Neutrophil (primary cell): Measurements from ENCODE around the gene CCDC7.
"Not testable (repeated sequence)": the region's sequence is repeated elsewhere in the genome, so short reads cannot be mapped to it uniquely, and the experiment has no call there.

ENCODE experiments used
- H3K27ac ChIP-seq: fragments of 200-600 bp; sonication (generic); 2 replicates; pipeline ENCODE4 v1.5.1; 2016; ENCODE audit warnings: mild to moderate bottlenecking, moderate library complexity
- H3K27me3 ChIP-seq: fragments of 200-600 bp; sonication (generic); 2 replicates; pipeline ENCODE4 v1.6.0; 2016; ENCODE audit warnings: mild to moderate bottlenecking
- H3K36me3 ChIP-seq: fragments of 200-600 bp; sonication (generic); 2 replicates; pipeline ENCODE4 v1.5.1; 2017
- H3K4me1 ChIP-seq, 2 experiments: fragments of 200-600 bp in 1 of 2; sonication (generic) in 1 of 2; 1 replicate in 1 of 2; 2 replicates in 1 of 2; pipeline versions ENCODE4 v1.5.1 to v1.6.1; 2013 to 2016; ENCODE audit warnings: low read depth in 1 of 2, low read length in 1 of 2, mild to moderate bottlenecking in 1 of 2, moderate library complexity in 1 of 2; ENCODE audit not compliant: control insufficient read depth in 1 of 2, insufficient read depth in 1 of 2
- H3K4me3 ChIP-seq, 2 experiments: fragments of 200-600 bp in 1 of 2; sonication (generic) in 1 of 2; 1 replicate in 1 of 2; 2 replicates in 1 of 2; pipeline ENCODE4 v1.5.1; 2013 to 2016; ENCODE audit warnings: low read depth in 1 of 2, low read length in 1 of 2, mild to moderate bottlenecking in 1 of 2, moderate library complexity in 1 of 2
- H3K9me3 ChIP-seq: fragments of 200-600 bp; sonication (generic); 2 replicates; pipeline ENCODE4 v1.5.1; 2016
- CTCF ChIP-seq: fragments of 200-600 bp; sonication (generic); IDR thresholded peaks from 2 replicates; pipeline ENCODE4 v1.5.1; 2016; ENCODE audit warnings: antibody characterized with exemption

CCDC7 gene

DNA sequence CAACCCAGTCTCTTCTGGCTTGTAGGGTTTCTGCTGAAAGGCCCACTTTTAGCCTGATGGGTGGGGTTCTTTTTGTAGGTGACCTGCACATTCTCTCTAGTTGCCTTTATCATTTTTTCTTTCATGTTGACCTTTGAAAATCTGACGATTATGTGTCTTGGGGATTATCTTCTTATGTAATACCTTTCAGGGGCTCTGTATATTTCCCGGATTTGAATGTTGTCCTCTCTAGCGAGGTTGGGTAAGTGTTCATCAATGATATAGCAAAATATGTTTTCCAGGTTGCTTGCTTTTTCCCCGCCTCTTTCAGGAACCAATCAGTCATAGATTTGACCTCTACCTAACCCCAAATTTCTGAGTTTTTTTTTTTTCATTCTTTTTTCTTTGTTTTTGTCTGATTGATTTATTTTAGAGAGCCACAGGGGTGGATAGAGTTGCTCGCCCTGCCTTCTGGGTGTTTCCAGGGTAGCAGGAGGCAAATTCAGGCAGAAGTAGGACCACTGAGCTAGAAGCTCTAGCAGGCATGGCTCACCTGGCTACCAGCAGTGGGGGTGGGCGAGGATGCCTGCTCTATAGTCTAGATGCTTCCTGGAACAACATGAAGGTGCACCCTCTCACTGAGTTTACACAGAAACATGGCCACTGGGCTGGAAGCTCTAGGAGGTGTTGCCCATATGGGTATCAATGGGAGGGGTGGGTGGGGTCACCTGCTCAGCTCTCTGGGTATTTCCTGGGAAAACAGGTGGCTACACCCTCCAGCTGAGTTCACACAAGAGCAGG is 94.9 kb downstream of the CCDC7 start:
- no peaks in the 10 kb centered on the region for H3K4me1 ChIP-seq
- H3K36me3 ChIP-seq: no peaks in the 10 kb centered on the region
- no peaks in the 10 kb centered on the region for H3K27me3 ChIP-seq
- H3K27ac ChIP-seq: no peak overlapping the region
- no peak overlapping the region for H3K4me3 ChIP-seq
- no peak for TF ChIP-seq CTCF
- H3K9me3 ChIP-seq: no peaks in the 10 kb centered on the region

DNA sequence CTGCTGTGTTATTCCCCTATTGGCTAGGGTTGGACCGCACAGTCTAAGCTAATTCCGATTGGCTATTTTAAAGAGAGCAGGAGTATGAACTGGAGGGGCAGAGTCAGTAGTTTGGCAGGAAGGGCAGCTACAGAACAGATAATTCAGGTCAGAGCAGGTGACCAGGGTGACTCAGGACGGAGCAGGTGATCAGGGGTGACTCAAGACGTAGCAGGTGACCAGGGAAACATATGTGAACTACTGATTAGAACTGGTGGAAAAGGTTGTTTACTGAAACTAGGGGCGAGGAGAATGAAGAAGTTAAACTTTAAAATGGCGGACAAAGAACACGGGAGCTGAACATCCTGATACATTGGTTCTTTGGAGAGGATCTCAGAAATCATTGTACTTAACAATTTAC is 102.3 kb downstream of the CCDC7 start:
- H3K27me3 ChIP-seq: no peaks in the 10 kb centered on the region
- no peak for TF ChIP-seq CTCF
- H3K36me3 ChIP-seq: no peaks in the 10 kb centered on the region
- no peak overlapping the region for H3K27ac ChIP-seq
- no peak overlapping the region for H3K4me3 ChIP-seq
- no peaks in the 10 kb centered on the region for H3K4me1 ChIP-seq
- H3K9me3 ChIP-seq: no peaks in the 10 kb centered on the region

GRCh38 chr10:32556783-32557395 is 110.9 kb downstream of the CCDC7 start:
- peaks cover 0 to 5% of the 10 kb centered on the region in 2 experiments for H3K4me1 ChIP-seq
- no peak for TF ChIP-seq CTCF
- no peaks in the 10 kb centered on the region for H3K9me3 ChIP-seq
- no peak overlapping the region for H3K4me3 ChIP-seq
- no peak overlapping the region for H3K27ac ChIP-seq
- no peaks in the 10 kb centered on the region for H3K36me3 ChIP-seq
- H3K27me3 ChIP-seq: no peaks in the 10 kb centered on the region

- H3K36me3 ChIP-seq, H3K4me1 ChIP-seq, H3K9me3 ChIP-seq, H3K27ac ChIP-seq, H3K27me3 ChIP-seq, H3K4me3 ChIP-seq: not testable (repeated sequence)
These were observed 116.8 kb downstream of the CCDC7 start for GRCh38 chr10:32562695-32563094.

- Histone ChIP-seq H3K4me1 (no peaks in the 10 kb centered on the region), H3K4me3 (no peak overlapping the region), H3K36me3 (no peaks in the 10 kb centered on the region), H3K27ac (no peak overlapping the region), H3K9me3 (no peaks in the 10 kb centered on the region), H3K27me3 (no peaks in the 10 kb centered on the region)
- TF ChIP-seq CTCF: no peak
These were observed 131.5 kb downstream of the CCDC7 start for GRCh38 chr10:32577448-32577847.

DNA sequence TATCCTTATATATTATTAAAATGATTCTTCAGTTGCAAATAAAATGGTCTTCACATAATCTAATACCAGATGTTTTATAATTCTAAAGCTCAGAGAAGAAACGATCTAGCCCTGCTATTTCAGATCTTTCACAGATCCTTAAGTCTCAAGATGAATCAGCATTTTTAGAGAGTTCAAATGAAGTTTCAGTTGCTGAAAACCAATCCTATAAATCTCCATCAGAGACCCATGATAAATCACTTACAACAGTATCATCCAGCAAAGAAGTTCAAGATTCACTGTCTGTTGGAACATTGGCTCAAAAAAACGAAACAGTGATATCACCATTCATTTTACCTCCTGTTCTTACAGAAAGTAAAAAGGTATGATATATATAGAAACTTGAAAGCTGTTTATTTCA is 137.0 kb downstream of the CCDC7 start:
- H3K9me3 ChIP-seq: no peaks in the 10 kb centered on the region
- no peak for TF ChIP-seq CTCF
- no peaks in the 10 kb centered on the region for H3K27me3 ChIP-seq
- no peak overlapping the region for H3K27ac ChIP-seq
- no peak overlapping the region for H3K4me3 ChIP-seq
- no peaks in the 10 kb centered on the region for H3K36me3 ChIP-seq
- H3K4me1 ChIP-seq: no peaks in the 10 kb centered on the region

DNA sequence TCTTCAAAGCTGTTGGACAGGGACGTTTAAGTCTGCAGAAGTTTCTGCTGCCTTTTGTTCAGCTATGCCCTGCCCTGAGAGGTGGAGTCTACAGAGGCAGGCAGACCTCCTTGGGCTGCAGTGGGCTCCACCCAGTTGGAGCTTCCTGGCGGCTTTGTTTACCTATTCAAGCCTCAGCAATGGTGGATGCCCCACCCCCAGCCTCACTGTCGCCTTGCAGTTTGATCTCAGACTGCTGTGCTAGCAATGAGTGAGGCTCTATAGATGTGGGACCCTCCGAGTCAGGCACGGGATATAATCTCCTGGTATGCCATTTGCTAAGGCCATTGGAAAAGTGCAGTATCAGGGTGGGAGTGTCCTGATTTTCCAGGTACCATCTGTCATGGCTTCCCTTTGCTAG is 152.1 kb downstream of the CCDC7 start:
- not testable (repeated sequence) for H3K27ac ChIP-seq, H3K27me3 ChIP-seq, H3K4me1 ChIP-seq, H3K36me3 ChIP-seq, H3K4me3 ChIP-seq, H3K9me3 ChIP-seq
